HG03095 (cell line): ENCODE data around the gene USP35.
"Not testable (repeated sequence)": the region's sequence is repeated elsewhere in the genome, so short reads cannot be mapped to it uniquely, and the experiment has no call there.

Experiments
- ATAC-seq: cut with Tn5 transposase; IDR thresholded peaks from one replicate; pipeline ENCODE4 v1.9.1; 2021; ENCODE audit warnings: moderate library complexity; ENCODE audit not compliant: unreplicated experiment

Gene USP35

GRCh38 chr11:78216021-78216420, 27.3 kb downstream of the USP35 start:
- no peak for ATAC-seq

- no peak for ATAC-seq
These were observed 28.0 kb downstream of the USP35 start for GRCh38 chr11:78216571-78217287.

- ATAC-seq: no peak
These were observed 29.2 kb downstream of the USP35 start for GRCh38 chr11:78217650-78218541.

- ATAC-seq: no peak
These were observed 30.2 kb downstream of the USP35 start for GRCh38 chr11:78218707-78219492.

GRCh38 chr11:78219493-78220217, 30.9 kb downstream of the USP35 start:
- no peak for ATAC-seq

- no peak for ATAC-seq
These were observed 31.8 kb downstream of the USP35 start for GRCh38 chr11:78220218-78221157.

GRCh38 chr11:78221396-78222315, 32.9 kb downstream of the USP35 start:
- no peak for ATAC-seq

- not testable (repeated sequence) for ATAC-seq
These were observed 34.0 kb downstream of the USP35 start for GRCh38 chr11:78222726-78223125.

- ATAC-seq: peak; percentile 74
These were observed 34.7 kb downstream of the USP35 start for GRCh38 chr11:78223320-78223954.

GRCh38 chr11:78224506-78224905, 35.8 kb downstream of the USP35 start:
- ATAC-seq: no peak

- no peak for ATAC-seq
These were observed 36.2 kb downstream of the USP35 start for GRCh38 chr11:78224906-78225420.

GRCh38 chr11:78226684-78227680, 38.3 kb downstream of the USP35 start:
- ATAC-seq: peak; percentile 27

- ATAC-seq: peak; percentile 41
These were observed 39.2 kb downstream of the USP35 start for GRCh38 chr11:78227921-78228320.

GRCh38 chr11:78228467-78228866, 39.7 kb downstream of the USP35 start:
- ATAC-seq: peak; percentile 46

GRCh38 chr11:78229106-78229505, 40.4 kb downstream of the USP35 start:
- no peak for ATAC-seq

- ATAC-seq: no peak
These were observed 41.6 kb downstream of the USP35 start for GRCh38 chr11:78230161-78230877.
